GM12864 (cell line): Measurements from ENCODE around the gene BANP.

Source experiments
- DNase-seq: peaks from one replicate; pipeline ENCODE4 v3.0.0-alpha.2; 2011; ENCODE audit warnings: low read depth
- H3K4me3 ChIP-seq: 2 replicates; pipeline ENCODE4 v1.5.1; 2011; ENCODE audit warnings: mild to moderate bottlenecking, low read depth, low read length, control low read depth
- CTCF ChIP-seq: IDR thresholded peaks from 2 replicates; pipeline ENCODE4 v1.5.1; 2011; ENCODE audit warnings: low read depth, mild to moderate bottlenecking, moderate library complexity, low read length, control low read depth, inconsistent platforms; ENCODE audit errors: missing control alignments

Gene BANP

GRCh38 chr16:87959391-87959990 is 8.3 kb downstream of the BANP start:
- no peak for DNase-seq
- TF ChIP-seq CTCF: no peak

DNA sequence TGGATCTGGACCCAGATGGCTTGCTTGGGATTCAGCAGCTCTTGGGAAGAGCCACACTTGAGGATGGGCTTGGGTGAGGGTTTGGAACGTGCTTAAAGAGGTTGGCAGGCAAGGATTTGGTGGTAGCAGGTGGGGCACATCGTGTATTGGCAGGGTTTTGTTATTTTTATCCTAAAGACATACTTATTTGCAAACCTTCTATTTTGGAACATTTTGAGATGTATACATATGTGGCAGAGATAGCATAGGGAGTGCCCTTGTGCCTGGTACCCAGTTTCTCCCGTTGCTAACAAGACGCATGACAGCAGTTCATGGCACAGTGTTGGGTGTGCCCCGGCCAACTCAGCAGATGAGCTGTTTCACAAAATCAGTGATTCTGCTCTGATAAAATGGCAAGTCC is 9.1 kb downstream of the BANP start:
- DNase-seq: no peak
- TF ChIP-seq CTCF: no peak
- H3K4me3 ChIP-seq: no peak overlapping the region

More at GRCh38 chr16:87959391-87959990, 8.3 kb downstream of the BANP start:
- no peak overlapping the region for H3K4me3 ChIP-seq

DNA sequence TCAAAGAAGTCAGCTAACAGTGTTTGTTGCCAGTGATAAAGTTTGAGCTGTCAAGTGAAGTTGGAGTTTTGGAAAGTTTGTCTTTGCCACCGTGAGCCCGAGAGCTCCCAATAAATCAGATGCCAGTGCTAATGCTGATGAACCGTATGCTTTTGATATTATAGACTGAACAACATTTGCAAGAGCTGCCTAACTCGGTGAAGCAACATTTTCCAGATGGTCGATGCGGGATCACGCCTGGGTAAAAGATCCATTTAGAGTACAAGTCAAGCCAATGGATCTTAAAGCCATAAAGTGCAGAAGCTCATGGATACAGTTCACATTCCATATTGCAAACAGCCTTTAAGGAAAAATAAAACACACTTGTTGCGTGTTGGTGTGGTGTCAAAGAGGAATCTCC is 9.6 kb downstream of the BANP start:
- H3K4me3 ChIP-seq: no peak overlapping the region
- TF ChIP-seq CTCF: no peak
- DNase-seq: no peak

DNA sequence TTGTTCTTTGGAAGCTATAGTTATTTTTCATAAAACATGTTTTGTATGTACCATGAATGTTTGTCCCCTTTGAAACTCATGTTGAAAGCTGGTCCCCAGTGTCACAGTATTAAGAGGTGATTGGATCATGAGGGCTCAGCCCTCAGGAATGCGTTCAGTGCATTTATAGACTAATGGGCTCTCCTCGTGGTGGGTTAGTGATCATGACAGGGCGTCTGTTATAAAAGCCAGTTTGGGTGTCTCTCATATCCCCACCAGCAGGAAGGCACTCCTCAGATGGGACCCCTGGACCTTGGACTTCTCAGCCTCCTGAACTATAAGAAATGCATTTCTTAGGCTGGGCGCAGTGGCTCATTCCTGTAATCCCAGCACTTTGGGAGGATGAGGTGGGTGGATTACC is 10.4 kb downstream of the BANP start:
- no peak for TF ChIP-seq CTCF
- H3K4me3 ChIP-seq: no peak overlapping the region

DNA sequence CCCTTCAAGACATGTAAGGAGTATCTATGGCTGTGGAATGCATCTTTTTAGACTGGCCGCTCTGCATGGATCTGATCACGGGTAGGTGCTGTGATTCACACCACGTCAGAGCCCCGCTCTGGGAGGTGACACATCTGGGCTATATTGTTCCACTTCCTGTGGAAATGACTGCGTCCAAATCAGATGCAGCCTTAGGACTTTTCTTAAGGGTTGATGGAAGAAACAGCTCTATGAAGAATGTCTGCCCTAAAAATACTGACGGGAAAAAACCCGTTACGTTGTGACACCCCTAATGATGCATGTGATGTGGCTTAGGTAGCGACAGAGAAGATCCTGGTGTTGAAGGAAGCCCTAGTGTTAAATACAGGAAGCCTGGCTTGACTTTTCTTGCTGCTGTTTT is 12.2 kb downstream of the BANP start:
- no peak for DNase-seq
- H3K4me3 ChIP-seq: no peak overlapping the region
- no peak for TF ChIP-seq CTCF

More for the DNA sequence above, 10.4 kb downstream of the BANP start:
- DNase-seq: no peak

DNA sequence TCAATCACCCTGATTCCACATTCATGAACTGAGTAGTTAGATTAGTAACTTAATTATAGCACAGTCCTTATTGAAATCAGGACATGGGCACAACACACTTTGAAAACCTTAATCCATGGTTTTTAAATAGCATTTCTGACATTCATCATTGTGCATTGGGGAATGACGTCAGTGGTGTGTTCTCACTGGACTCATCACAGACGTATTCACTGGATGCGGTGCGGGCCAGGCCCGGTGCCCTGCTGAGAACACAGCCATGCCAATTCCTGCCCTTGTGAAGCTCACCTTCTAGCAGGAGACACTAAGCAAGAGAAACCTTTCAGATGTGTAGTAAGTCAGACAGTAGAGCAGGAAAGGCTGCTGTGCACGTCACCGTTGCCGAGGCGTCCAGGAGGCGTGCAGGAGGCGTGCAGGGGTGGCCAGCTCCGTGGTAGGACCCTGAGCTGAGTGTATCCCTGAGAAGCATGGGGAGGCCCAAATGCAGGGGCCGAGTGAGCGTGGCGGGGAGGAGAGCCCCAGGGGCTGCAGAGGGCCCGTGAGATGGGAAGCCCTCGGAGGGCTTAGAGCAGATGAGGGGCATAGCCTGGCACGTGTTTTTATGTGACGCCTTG is 12.9 kb downstream of the BANP start:
- no peak overlapping the region for H3K4me3 ChIP-seq

More for the DNA sequence above, 12.9 kb downstream of the BANP start:
- DNase-seq: no peak
- TF ChIP-seq CTCF: no peak
